Ovary (tissue), 3 donors: ENCODE results near the gene ZNF724.

ENCODE experiments used
- POLR2A ChIP-seq: fragments of 450-650 bp; IDR thresholded peaks from one replicate; pipeline ENCODE4 v1.6.1; 2017; ENCODE audit warnings: antibody characterized with exemption, mild to moderate bottlenecking, moderate library complexity
- TF ChIP-seq, protein P1 (sequence below), 3 donors: fragments of 450-650 bp in 2 of 3; fragments of 200-600 bp in 1 of 3; IDR thresholded peaks; one replicate each; pipeline versions ENCODE4 v1.5.1 to v1.8.0; 2016 to 2022; ENCODE audit warnings: antibody characterized with exemption in 3 of 3, mild to moderate bottlenecking in 1 of 3
- donor health status: DM: no; HTN: no; CAD: no.

DNA sequence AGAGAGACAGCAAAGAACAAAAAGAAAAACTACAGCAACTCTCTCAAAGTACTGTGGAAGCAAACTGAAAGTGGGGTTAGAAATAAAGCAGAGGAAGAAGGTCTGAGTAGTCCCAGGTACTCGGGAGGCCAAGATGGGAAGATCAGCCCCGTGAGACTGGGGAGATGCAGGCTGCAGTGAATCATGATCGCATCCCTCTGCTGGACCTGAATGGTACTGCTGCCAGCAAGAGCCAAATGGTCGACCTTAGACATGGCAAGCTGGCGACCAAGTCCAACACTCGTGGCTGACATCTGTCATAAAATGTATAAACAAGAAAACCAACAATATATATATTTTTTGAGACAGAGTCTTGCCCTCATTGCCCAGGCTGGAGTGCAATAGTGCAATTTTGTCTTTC is 33.7 kb upstream of the ZNF724 start:
- TF ChIP-seq, protein P1, sequence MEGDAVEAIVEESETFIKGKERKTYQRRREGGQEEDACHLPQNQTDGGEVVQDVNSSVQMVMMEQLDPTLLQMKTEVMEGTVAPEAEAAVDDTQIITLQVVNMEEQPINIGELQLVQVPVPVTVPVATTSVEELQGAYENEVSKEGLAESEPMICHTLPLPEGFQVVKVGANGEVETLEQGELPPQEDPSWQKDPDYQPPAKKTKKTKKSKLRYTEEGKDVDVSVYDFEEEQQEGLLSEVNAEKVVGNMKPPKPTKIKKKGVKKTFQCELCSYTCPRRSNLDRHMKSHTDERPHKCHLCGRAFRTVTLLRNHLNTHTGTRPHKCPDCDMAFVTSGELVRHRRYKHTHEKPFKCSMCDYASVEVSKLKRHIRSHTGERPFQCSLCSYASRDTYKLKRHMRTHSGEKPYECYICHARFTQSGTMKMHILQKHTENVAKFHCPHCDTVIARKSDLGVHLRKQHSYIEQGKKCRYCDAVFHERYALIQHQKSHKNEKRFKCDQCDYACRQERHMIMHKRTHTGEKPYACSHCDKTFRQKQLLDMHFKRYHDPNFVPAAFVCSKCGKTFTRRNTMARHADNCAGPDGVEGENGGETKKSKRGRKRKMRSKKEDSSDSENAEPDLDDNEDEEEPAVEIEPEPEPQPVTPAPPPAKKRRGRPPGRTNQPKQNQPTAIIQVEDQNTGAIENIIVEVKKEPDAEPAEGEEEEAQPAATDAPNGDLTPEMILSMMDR (IDR thresholded peaks at IDR 0.05), result no peak
- no peak for TF ChIP-seq POLR2A
